Colonic mucosa (tissue), 4 donors: ENCODE results near the gene RBM12. TPM values are rescaled to one million over a fixed set of nuclear protein-coding genes. Genes with fewer than 3 reads are reported as not detected.

ENCODE experiments used
- DNase-seq: peaks from one replicate; pipeline ENCODE4 v3.0.0-alpha.2; 2020
- H3K27ac ChIP-seq: fragments of 200-600 bp; one replicate; pipeline ENCODE4 v1.8.0; 2021
- H3K27me3 ChIP-seq: fragments of 200-600 bp; one replicate; pipeline ENCODE4 v1.8.0; 2021
- H3K36me3 ChIP-seq: fragments of 200-600 bp; one replicate; pipeline ENCODE4 v1.8.0; 2021
- H3K4me1 ChIP-seq: fragments of 200-600 bp; one replicate; pipeline ENCODE4 v1.8.0; 2021; ENCODE audit warnings: mild to moderate bottlenecking
- H3K4me3 ChIP-seq: fragments of 200-600 bp; one replicate; pipeline ENCODE4 v1.8.0; 2021
- H3K9ac ChIP-seq, 2 donors: one replicate each; pipeline ENCODE4 v1.7.0; 2013; ENCODE audit warnings: control low read depth in 2 of 2, low read depth in 2 of 2, low read length in 2 of 2
- H3K9me3 ChIP-seq: fragments of 200-600 bp; one replicate; pipeline ENCODE4 v1.8.0; 2021
- CTCF ChIP-seq: fragments of 200-600 bp; IDR thresholded peaks from one replicate; pipeline ENCODE4 v1.8.0; 2022; ENCODE audit warnings: antibody characterized with exemption, mild to moderate bottlenecking
- intact Hi-C: fragments of 100-400 bp; cut with DNase I; formaldehyde crosslinking; loops from one replicate; pipeline ENCODE4 v1.14.1; 2022
- total RNA-seq, 2 donors: library from RNA; stranded (reverse); fragmentation: NEBNext Ultra II Directional in 1 of 2; extraction: Animal tissue kit (Norgen Biotek cat#: 25700) in 1 of 2; gene quantifications; one replicate each; pipeline ENCODE4 v1.2.1, GENCODE V29; 2021
- donor health status: healthy.
- donor health status: DM: no; HTN: no; CAD: no.
- donor health status: DM: no; HTN: no; CAD: no.

RBM12 gene
- total RNA-seq, 2 donors from 2014 or later = 63.8 to 74.5 TPM

DNA sequence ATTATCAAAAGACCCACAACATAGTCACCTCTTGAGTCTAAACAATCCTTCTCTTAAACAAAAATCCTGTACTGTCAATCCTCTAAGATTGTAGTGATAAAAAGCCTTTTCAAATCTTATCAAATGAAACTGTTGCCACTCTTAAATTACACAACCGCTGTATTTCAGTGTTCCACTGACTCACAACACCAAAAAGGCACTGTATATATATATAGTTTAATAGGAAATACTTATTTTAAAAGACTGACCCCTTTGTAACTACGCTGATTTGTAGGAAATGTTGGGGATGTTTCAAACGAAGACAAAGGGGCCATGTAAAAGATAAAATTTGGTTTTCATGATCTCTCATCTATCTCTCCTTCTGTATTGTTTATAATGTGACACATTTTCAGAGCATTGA is 14.1 kb downstream of the RBM12 start:
- Histone ChIP-seq H3K27ac (no peak overlapping the region), H3K36me3 (peaks cover 14% of the 10 kb centered on the region), H3K9ac (no peak overlapping the region), H3K4me3 (no peak overlapping the region), H3K4me1 (no peaks in the 10 kb centered on the region), H3K27me3 (no peaks in the 10 kb centered on the region), H3K9me3 (no peaks in the 10 kb centered on the region)
- no peak for TF ChIP-seq CTCF
- intact Hi-C loops = no loop called here
- no peak for DNase-seq

DNA sequence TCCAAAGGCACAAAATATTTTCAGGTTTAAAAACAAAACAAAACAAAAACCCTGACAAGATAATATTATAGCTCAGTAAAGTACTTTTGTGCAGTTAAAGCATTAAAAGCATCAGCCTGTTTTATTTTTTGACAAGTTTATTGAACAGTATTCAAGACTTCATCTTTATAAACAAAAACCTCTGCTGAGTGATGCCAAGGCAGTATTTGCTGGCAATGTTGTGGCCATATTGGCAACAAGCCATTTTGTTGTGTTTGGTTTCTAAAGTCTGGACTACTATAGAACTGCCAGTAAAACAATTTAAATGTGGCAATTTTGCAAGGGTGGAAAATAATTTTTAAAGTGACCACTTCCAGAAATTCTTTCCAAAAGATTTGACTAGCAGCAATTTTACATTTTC is 15.9 kb downstream of the RBM12 start:
- Histone ChIP-seq H3K36me3 (peaks cover 8% of the 10 kb centered on the region), H3K27me3 (no peaks in the 10 kb centered on the region), H3K27ac (no peak overlapping the region), H3K4me1 (no peaks in the 10 kb centered on the region), H3K9ac (no peak overlapping the region), H3K4me3 (no peak overlapping the region), H3K9me3 (no peaks in the 10 kb centered on the region)
- intact Hi-C loops = no loop called here
- DNase-seq = no peak
- TF ChIP-seq CTCF = no peak

DNA sequence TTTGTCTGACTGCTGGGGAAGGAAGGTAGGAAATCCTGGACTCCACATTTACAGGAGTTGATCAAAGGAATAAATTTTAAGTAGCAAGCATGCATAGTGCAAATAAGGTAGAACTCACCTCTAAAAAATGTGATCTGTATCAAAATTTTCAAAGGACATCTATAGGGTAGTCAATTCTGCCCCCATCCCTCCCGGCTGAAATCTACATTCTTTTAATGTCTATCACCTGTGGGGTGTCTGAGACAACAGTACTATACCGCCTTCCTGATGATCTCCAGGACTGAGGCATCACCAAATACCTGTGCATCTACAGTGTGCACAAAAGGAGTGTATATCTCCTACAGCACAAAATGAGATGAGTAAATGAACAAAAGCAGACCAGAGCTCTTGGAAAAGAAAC is 19.9 kb downstream of the RBM12 start:
- no peak for DNase-seq
- H3K9me3 ChIP-seq = no peaks in the 10 kb centered on the region
- no peak overlapping the region for H3K4me3 ChIP-seq
- H3K9ac ChIP-seq = no peak overlapping the region
- no peaks in the 10 kb centered on the region for H3K36me3 ChIP-seq
- no peak overlapping the region for H3K27ac ChIP-seq
- TF ChIP-seq CTCF = no peak
- H3K27me3 ChIP-seq = no peaks in the 10 kb centered on the region
- intact Hi-C loops = no loop called here
- no peaks in the 10 kb centered on the region for H3K4me1 ChIP-seq

GRCh38 chr20:35643045-35643444 is 21.7 kb downstream of the RBM12 start:
- intact Hi-C loops = no loop called here
- H3K4me1 ChIP-seq = no peaks in the 10 kb centered on the region
- no peak for TF ChIP-seq CTCF

GRCh38 chr20:35641743-35642142 is 23.0 kb downstream of the RBM12 start:
- H3K36me3 ChIP-seq = no peaks in the 10 kb centered on the region
- intact Hi-C loops = no loop called here

More at GRCh38 chr20:35643045-35643444, 21.7 kb downstream of the RBM12 start:
- H3K4me3 ChIP-seq = no peak overlapping the region
- H3K9me3 ChIP-seq = no peaks in the 10 kb centered on the region
- no peak overlapping the region for H3K27ac ChIP-seq
- no peak overlapping the region for H3K9ac ChIP-seq
- H3K27me3 ChIP-seq = no peaks in the 10 kb centered on the region
- H3K36me3 ChIP-seq = no peaks in the 10 kb centered on the region
- DNase-seq = no peak

More at GRCh38 chr20:35641743-35642142, 23.0 kb downstream of the RBM12 start:
- DNase-seq = no peak
- Histone ChIP-seq H3K27ac (no peak overlapping the region), H3K4me1 (no peaks in the 10 kb centered on the region), H3K27me3 (no peaks in the 10 kb centered on the region), H3K9me3 (no peaks in the 10 kb centered on the region), H3K4me3 (no peak overlapping the region), H3K9ac (no peak overlapping the region)
- TF ChIP-seq CTCF = no peak
